ENCODE measurements around the gene ZNF319. TPM values are rescaled to one million over a fixed set of nuclear protein-coding genes. Genes with fewer than 3 reads are reported as not detected.

The ZNF319 gene
- 10 to 100 TPM in 2 of 5 donors, 1 to 10 TPM in 3; 7.8 to 12.8 (median 9.3) TPM for polyA plus RNA-seq (ENCODE audit: insufficient read depth in 1 of 5, insufficient read length in 5 of 5, low replicate concordance in 1 of 5)
- long read RNA-seq, donor 1, full-length matches to known transcripts: 10 of 10 reads
- long read RNA-seq, donor 1, partial matches to known transcripts: 0 of 10 reads
- long read RNA-seq, donor 1, other reads (novel, unspliced or antisense): 0 of 10 reads
- long read RNA-seq, donor 2, full-length matches to known transcripts: 4 of 10 reads
- long read RNA-seq, donor 2, partial matches to known transcripts: 0 of 10 reads
- long read RNA-seq, donor 2, other reads (novel, unspliced or antisense): 6 of 10 reads
- long read RNA-seq, donor 3, full-length matches to known transcripts: 5 of 5 reads
- long read RNA-seq, donor 3, partial matches to known transcripts: 0 of 5 reads
- long read RNA-seq, donor 3, other reads (novel, unspliced or antisense): 0 of 5 reads
- long read RNA-seq, donor 4, full-length matches to known transcripts: 5 of 5 reads
- long read RNA-seq, donor 4, partial matches to known transcripts: 0 of 5 reads
- long read RNA-seq, donor 4, other reads (novel, unspliced or antisense): 0 of 5 reads
- long read RNA-seq, donor 5, full-length matches to known transcripts: 10 of 10 reads
- long read RNA-seq, donor 5, partial matches to known transcripts: 0 of 10 reads
- long read RNA-seq, donor 5, other reads (novel, unspliced or antisense): 0 of 10 reads
- long read RNA-seq, donor 6, full-length matches to known transcripts: 7 of 7 reads
- long read RNA-seq, donor 6, partial matches to known transcripts: 0 of 7 reads
- long read RNA-seq, donor 6, other reads (novel, unspliced or antisense): 0 of 7 reads
- long read RNA-seq, donor 7, full-length matches to known transcripts: 1 of 1 reads
- long read RNA-seq, donor 7, partial matches to known transcripts: 0 of 1 reads
- long read RNA-seq, donor 7, other reads (novel, unspliced or antisense): 0 of 1 reads
- long read RNA-seq, donor 8, full-length matches to known transcripts: 2 of 2 reads
- long read RNA-seq, donor 8, partial matches to known transcripts: 0 of 2 reads
- long read RNA-seq, donor 8, other reads (novel, unspliced or antisense): 0 of 2 reads

DNA sequence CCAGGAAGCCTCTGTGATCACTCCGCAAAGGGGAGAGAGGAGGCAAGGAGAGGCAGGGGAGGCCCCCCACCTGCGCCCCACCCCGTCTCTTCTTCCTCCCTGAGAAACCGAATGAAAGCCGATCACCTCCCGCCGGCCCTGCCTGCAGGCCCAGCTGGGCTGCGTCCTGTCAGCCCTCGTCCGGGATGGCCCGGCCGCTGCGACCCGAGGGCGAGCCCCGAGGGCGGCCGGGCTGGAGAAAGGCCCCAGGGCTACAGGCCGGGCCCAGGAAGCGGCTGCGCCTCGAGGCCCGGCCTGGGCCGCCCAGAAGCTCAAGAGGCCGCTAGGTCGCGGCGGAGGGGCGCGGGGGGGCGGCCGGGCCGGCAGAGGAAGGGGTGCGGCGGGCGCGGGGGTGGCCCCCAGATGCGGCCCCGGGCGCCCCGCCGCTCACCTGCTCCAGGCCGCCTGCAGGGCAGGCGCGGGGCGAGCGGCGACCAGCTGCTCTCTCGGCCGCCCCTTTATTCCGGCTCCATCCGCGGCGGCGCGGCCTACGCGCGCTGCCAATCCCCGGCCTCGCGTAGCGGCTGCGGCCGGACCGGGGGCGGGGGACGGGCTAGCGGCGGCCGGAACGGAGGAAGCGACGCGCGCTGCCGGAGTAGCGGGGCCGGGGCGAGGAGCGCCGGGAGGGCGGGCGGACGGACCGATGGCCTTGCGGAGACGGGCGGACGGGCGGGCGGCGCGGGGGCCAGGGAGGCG lies at the start of gene ZNF319:
Gene ZNF319 (minus strand): TSS at position 702 of the 735 bp plus-strand sequence. CDS start 2,407 bp downstream, outside the sequence.
- DNase-seq: no peak

DNA sequence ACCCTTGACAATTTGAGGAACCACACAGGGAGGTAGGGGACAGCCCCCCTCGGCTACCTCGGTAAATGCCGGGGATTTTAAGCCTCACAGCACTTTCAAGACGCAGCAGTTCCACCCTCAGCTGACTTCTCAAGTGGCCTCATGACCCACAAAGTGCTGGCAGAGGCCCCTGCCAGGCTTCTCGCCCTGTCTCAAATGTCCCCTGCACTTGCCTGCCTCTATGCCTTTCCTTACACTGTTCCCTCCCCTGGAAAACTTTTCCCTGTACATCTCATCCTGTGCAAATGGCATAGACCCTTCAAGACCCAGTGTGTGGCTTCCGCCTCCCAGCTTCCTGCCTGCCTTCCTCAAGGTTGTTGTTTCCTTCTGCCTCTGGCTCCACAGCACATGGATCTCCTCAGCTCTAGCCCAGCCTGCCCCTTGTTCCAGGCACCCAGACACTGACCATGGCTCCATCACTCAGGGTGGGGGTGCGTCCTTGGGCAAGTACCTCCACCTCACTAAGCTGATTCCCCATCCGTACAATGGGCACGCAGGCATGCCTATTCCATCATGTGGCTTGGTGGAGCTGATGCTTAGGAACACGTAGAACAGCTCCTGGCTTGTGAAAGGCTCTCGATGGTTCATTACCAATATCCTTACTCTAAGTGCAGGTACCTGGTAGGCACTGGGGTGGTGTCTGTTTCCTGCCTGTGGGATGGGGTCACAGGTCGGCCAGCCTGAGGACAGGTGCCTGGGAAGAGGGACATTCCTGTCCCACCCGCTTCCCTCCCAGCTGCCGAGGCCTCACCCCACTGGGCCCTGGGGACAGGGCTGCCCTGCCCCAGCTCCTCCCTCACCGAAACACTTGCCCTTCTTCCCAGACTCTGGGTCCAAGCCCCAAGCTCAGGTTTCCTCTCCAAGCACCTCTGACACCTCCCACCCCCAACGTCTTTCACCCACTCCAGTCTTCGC lies 49.0 kb upstream of the ZNF319 start:
- no peak for DNase-seq

DNA sequence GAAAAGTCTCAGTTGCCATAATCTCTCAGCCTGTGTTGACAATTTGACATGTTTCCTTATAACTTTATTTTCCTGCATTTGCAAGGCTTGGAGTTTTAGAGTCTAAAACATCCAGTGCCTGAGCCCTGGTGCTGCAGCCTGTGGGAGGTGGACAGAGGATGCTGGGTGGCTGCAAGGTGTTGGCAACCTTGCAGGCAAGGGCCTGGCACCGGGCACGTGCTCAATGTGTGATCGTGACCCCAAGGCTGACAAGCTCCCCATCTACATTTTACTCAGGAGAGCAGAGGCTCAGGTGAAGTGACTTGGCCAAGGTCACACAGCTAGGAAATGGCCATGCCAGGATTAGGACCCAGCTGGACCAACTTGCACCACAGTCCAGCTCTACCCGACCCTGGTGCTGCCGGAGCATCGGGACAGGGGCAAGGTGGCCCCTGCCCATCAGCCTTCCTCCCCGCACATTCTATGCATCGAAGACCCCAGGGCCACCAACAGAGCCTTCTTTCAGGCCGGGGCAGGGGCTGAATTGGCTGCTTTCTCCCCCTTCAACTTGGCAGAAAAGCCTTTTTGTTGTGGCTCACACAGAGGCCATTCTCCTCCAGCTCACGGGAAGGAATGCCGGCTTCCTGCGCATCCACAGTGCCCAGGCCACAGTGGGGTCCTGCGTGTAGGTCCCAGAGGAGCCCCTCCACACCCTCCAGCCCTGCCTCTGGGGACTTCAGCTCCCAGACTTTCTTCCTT lies 48.2 kb upstream of the ZNF319 start:
- DNase-seq: no peak

DNA sequence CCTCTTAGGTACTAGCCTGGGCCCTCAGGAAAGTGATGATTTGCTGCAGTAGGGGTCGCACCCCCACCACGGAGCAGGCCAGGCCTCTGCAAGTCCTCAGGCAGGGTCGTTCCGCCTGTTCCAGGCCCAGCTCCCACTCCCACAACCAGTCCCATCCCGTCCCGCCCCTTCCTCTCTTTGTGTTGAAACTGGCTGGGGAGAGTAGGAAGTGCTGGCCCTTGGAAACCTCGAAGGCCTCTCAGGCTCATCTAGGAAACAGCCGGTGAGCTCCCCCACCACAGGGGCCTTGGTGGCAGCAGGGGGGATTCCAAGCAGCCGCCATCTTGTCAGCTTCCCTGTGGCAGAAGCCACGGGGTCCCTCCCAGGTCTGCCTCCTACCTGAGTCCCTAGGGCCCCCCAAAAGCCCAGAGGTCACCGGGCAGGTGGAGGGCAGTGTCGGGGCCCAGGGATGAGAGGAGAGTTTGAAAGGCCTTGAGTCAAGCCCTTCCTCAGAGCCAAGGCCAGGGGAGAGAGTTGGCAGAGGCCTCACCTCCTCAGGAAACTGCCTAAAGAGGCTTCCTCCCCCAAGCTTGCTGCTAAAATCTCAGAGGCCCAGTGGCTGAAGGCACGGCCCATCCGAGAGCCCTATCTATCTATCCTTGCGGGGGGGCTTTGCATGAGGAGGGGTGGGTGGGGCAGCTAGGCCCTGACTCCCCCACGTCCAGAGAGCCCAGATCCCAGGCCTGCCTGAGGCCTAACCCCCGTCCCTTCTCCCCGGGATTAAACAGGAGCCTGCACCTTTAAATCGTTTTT lies 47.3 kb upstream of the ZNF319 start:
- DNase-seq: no peak

GRCh38 chr16:58046936-58047335 lies 46.5 kb upstream of the ZNF319 start:
- DNase-seq: no peak

DNA sequence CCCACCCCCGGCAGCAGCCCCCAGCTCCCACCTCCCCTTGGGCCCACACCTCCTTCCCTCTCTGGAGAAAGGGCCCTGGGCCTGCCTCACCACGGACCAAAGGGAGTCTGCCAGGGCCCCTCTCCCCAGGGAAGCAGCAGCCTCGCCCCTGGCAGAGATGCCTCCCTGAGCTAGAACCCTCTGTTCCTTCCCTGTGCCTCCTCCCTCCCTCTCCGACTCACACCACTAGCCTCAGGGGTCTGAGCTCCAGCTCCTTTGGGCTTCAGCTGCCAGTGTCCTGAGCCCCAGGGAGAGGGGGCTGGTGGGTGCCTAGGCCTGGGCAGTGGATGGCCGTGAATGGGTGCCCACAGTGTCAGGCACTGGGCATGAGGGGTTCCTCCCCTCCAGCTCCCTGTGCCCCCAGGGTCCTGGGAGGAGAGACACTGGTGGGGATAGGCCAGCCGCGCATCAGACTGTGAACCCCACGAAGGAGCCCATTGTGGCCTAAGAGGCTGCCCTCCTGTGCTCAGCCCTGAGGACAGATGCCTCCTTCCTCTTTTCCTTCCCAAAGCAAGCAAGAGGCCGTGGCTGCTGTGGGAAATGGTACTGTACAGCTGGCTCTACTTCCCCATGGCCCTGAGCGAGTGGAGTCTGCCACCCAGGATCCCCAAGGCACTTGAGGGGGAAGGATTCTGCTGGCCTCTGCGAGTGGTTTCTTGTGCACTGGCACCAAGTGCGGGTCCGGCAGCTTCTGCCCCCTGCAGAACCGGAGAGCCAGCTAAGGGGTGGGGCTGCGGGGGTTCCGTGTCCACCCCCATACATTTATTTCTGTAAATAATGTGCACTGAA lies 45.8 kb upstream of the ZNF319 start:
- no peak for DNase-seq

DNA sequence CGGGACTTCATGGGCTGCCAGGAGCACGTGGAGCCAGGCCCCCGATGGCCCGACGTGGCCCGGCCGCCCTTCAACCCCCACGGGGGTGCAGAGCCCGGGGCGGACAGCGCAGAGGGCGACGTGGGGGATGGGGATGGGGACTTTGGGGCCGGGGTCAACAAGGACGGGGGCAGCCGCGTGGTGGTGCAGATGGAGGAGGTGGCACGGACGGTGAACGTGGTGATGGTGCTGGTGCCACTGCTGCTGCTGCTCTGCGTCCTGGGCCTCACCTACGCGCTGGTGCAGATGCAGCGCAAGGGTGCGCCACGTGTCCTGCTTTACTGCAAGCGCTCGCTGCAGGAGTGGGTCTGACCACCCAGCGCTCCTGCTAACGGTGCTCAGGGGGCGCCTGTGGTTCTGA lies 44.6 kb upstream of the ZNF319 start:
- no peak for DNase-seq

GRCh38 chr16:58044266-58045019 lies 44.0 kb upstream of the ZNF319 start:
- no peak for DNase-seq

GRCh38 chr16:58043571-58044155 lies 43.2 kb upstream of the ZNF319 start:
- DNase-seq: no peak

DNA sequence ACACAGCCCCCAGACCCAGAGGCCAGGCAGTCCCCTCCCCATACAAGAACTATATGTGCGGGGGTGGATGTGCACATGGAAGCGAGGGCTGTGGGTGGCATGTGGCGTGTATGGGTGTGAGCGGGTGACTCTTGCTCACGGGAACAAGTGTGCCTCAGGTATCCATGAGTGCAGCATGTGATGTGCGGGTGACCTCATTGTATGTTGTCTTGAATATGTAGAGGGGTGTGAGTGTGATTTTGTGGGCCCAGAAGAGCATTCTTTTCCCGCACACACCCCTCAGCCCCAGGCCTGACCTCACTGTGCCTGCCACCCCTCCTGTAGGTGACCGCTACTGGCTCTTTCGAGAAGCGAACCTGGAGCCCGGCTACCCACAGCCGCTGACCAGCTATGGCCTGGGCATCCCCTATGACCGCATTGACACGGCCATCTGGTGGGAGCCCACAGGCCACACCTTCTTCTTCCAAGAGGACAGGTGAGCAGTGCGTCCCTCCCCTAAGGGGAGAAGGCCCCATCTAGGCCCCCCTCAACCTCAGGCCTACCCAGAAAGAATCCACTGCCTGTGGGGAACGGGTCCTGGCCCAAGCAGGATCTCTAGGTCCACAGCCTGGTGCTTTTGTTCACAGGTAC lies 42.5 kb upstream of the ZNF319 start:
- no peak for DNase-seq

- no peak for DNase-seq
These were observed 41.8 kb upstream of the ZNF319 start for GRCh38 chr16:58042001-58042885.

DNA sequence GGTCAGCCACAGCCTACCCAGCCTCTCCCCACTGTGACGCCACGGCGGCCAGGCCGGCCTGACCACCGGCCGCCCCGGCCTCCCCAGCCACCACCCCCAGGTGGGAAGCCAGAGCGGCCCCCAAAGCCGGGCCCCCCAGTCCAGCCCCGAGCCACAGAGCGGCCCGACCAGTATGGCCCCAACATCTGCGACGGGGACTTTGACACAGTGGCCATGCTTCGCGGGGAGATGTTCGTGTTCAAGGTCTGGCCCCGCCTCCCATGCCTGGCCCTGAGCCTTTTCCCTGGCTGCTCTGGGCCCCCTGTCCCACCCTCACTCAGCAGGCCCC lies 41.1 kb upstream of the ZNF319 start:
- DNase-seq: no peak

- no peak for DNase-seq
These were observed 40.6 kb upstream of the ZNF319 start for GRCh38 chr16:58040945-58041627.

- no peak for DNase-seq
These were observed 40.0 kb upstream of the ZNF319 start for GRCh38 chr16:58040496-58040846.

Data from right lung (tissue), 10 donors.